K562 (cell line): ENCODE data around the gene SARS1. TPM values are rescaled to one million over a fixed set of nuclear protein-coding genes. Genes with fewer than 3 reads are reported as not detected.
A peak's percentile ranks its signal among the peaks of the same experiment; 100 is the strongest.

ENCODE experiments used
- MYBL2 ChIP-seq, 2 experiments: fragments of 450-650 bp in 1 of 2; sonication (generic) in 1 of 2; formaldehyde crosslinking in 1 of 2; IDR thresholded peaks; 2 replicates each; pipeline versions ENCODE4 v1.6.1 to v1.8.1; 2017 to 2022; ENCODE audit warnings: borderline replicate concordance in 1 of 2, inconsistent platforms in 1 of 2, low read depth in 1 of 2, mild to moderate bottlenecking in 1 of 2, missing genetic modification reagents in 1 of 2, moderate library complexity in 1 of 2
- NCOA1 ChIP-seq: fragments of 450-650 bp; IDR thresholded peaks from 2 replicates; pipeline ENCODE4 v1.6.1; 2016; ENCODE audit warnings: low read depth
- NFATC3 ChIP-seq: fragments of 450-650 bp; IDR thresholded peaks from 2 replicates; pipeline ENCODE4 v1.6.1; 2017; ENCODE audit warnings: mild to moderate bottlenecking
- POLR2B ChIP-seq: fragments of 450-650 bp; IDR thresholded peaks from 2 replicates; pipeline ENCODE4 v1.6.1; 2018; ENCODE audit warnings: low read depth; ENCODE audit not compliant: partially characterized antibody
- PTBP1 ChIP-seq: fragments of 200-400 bp; formaldehyde crosslinking; IDR thresholded peaks from 2 replicates; pipeline ENCODE4 v1.6.1; 2017; ENCODE audit warnings: low read depth, low read length
- PYGO2 ChIP-seq: fragments of 450-650 bp; IDR thresholded peaks from 2 replicates; pipeline ENCODE4 v1.6.1; 2016; ENCODE audit warnings: mild to moderate bottlenecking, missing genetic modification characterization, moderate library complexity, missing compliant biosample characterization
- RB1 ChIP-seq: fragments of 450-650 bp; IDR thresholded peaks from 2 replicates; pipeline ENCODE4 v1.6.1; 2017; ENCODE audit warnings: low read depth, mild to moderate bottlenecking
- SAFB2 ChIP-seq: fragments of 200-400 bp; formaldehyde crosslinking; IDR thresholded peaks from 2 replicates; pipeline ENCODE4 v1.6.1; 2018; ENCODE audit warnings: borderline replicate concordance, low read length, low read depth, moderate library complexity; ENCODE audit not compliant: severe bottlenecking
- SIRT6 ChIP-seq: IDR thresholded peaks from one replicate; pipeline ENCODE4 v1.6.1; 2012; ENCODE audit warnings: low read depth, mild to moderate bottlenecking, control low read depth, inconsistent platforms, low read length, moderate library complexity
- SMAD4 ChIP-seq: fragments of 250-450 bp; sonication (Bioruptor Pico); conservative IDR thresholded peaks from 2 replicates; pipeline ENCODE4 v1.8.0; 2021; ENCODE audit warnings: inconsistent platforms, mild to moderate bottlenecking, moderate library complexity
- U2AF2 ChIP-seq: fragments of 200-400 bp; formaldehyde crosslinking; optimal IDR thresholded peaks from 2 replicates; pipeline ENCODE3; 2017; ENCODE audit warnings: low read depth, mild to moderate bottlenecking, low read length
- XRCC5 ChIP-seq: fragments of 200-400 bp; formaldehyde crosslinking; IDR thresholded peaks from 2 replicates; pipeline ENCODE4 v1.6.1; 2017; ENCODE audit warnings: low read depth, mild to moderate bottlenecking, low read length
- ZFPM2 ChIP-seq: fragments of 250-450 bp; sonication (Bioruptor Pico); IDR thresholded peaks from 2 replicates; pipeline ENCODE4 v1.5.1; 2022; ENCODE audit warnings: mild to moderate bottlenecking
- ZNF232 ChIP-seq: sonication (generic); formaldehyde crosslinking; IDR thresholded peaks from 2 replicates; pipeline ENCODE4 v1.8.0; 2022; ENCODE audit warnings: mild to moderate bottlenecking, missing genetic modification reagents
- ZNF324 ChIP-seq: fragments of 250-450 bp; sonication (Bioruptor Pico); IDR thresholded peaks from 2 replicates; pipeline ENCODE4 v1.4.0; 2020; ENCODE audit warnings: mild to moderate bottlenecking
- ZZZ3 ChIP-seq: fragments of 450-650 bp; IDR thresholded peaks from 2 replicates; pipeline ENCODE4 v1.6.1; 2016; ENCODE audit warnings: antibody characterized with exemption, mild to moderate bottlenecking, moderate library complexity
- polyA plus RNA-seq, 8 experiments: library from polyadenylated mRNA; depleted of rRNA in 4 of 8; stranded (reverse) in 5 of 8; unstranded in 3 of 8; fragments of >200 nt; fragmentation: Nextera tagmentation in 2 of 8; fragmentation: Illumina TruSeq in 1 of 8; extraction: Ambion mirVana in 2 of 8; extraction: Trizol in 1 of 8; gene quantifications; 2 replicates each; pipeline versions ENCODE4 v1.2.1 to v1.2.3, GENCODE V29; 2011 to 2014; ENCODE audit warnings: inconsistent platforms in 1 of 8, missing spikeins in 1 of 8
- total RNA-seq, 7 experiments: library from RNA; depleted of rRNA in 6 of 7; stranded (reverse); fragments of >200 nt in 6 of 7; fragmentation: Illumina TruSeq in 2 of 7; extraction: Trizol in 2 of 7; gene quantifications; 2 replicates each; pipeline versions ENCODE4 v1.2.1 to v1.2.3, GENCODE V29; 2011 to 2021; ENCODE audit warnings: low replicate concordance in 1 of 7
- TF ChIP-seq, protein P1 (sequence below): sonication (generic); formaldehyde crosslinking; IDR thresholded peaks from 2 replicates; pipeline ENCODE4 v1.8.0; 2022; ENCODE audit warnings: mild to moderate bottlenecking, missing genetic modification reagents
- TF ChIP-seq, protein P2 (sequence below): sonication (generic); formaldehyde crosslinking; IDR thresholded peaks from 2 replicates; pipeline ENCODE4 v1.8.1; 2023; ENCODE audit warnings: mild to moderate bottlenecking, missing genetic modification reagents
- TF ChIP-seq, protein P3 (sequence below): fragments of 250-450 bp; sonication (Bioruptor Pico); IDR thresholded peaks from 2 replicates; pipeline ENCODE4 v1.5.1; 2021; ENCODE audit warnings: mild to moderate bottlenecking
- TF ChIP-seq, protein P4 (sequence below), 2 experiments: fragments of 450-650 bp; IDR thresholded peaks; 2 replicates each; pipeline ENCODE4 v1.6.1; 2018; ENCODE audit warnings: mild to moderate bottlenecking in 2 of 2, low read depth in 1 of 2; ENCODE audit not compliant: partially characterized antibody in 2 of 2

The SARS1 gene
- total and polyA plus RNA-seq, 9 of the 15 experiments (the other 6 are each of a cell fraction or from before 2014, with no cell fraction given): 221 to 623 (median 254) TPM

DNA sequence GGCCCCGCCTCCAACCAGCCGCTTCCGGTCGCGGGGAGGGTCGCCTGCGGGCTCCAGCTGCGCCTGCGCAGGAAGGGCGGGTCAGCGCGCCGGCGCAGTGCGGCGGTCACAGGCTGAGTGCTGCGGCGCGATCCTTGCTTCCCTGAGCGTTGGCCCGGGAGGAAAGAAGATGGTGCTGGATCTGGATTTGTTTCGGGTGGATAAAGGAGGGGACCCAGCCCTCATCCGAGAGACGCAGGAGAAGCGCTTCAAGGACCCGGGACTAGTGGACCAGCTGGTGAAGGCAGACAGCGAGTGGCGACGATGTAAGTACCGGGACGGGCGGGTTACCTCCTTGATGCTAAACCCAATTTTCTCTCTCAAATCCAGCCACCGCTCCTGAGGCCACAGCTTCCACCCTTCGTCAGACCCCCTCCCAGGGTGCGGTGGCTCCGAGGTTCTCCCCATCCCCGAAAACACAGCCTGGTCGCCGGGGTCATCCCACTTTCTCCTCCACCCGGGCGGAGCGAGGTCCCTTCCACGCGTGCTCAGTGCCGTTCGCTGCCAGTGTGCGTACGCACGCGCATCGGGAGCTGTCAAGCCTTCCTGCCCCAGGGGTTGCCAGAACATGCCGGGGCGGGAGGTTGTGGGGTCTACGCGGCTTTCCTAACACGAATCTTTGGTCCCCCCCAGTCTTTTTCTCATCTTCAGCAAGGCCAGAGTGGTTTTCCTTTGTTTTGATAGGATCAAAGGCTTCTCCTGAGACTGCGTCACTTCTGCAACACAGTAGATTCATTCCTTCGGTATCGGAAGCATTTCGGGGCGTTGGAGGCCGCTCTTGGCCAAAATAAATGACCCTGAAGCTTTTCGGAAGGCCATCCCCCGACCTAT is at the start of gene SARS1 (continued):
- TF ChIP-seq, protein P1, sequence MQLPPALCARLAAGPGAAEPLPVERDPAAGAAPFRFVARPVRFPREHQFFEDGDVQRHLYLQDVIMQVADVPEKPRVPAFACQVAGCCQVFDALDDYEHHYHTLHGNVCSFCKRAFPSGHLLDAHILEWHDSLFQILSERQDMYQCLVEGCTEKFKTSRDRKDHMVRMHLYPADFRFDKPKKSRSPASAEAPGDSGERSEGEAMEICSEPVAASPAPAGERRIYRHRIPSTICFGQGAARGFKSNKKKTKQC (CRISPR knock-in tag): no peak
- TF ChIP-seq XRCC5 (no peak), SAFB2 (no peak), PTBP1 (no peak), ZNF324 (CRISPR knock-in tag) (no peak), SMAD4 (CRISPR knock-in tag) (no peak), ZNF232 (CRISPR knock-in tag) (no peak), MYBL2 (IDR thresholded peaks at IDR 0.05; ENCODE audit: low read depth) (no peak), MYBL2 (CRISPR knock-in tag; IDR thresholded peaks at IDR 0.05; ENCODE audit: borderline replicate concordance) (no peak), NCOA1 (no peak; the same call in 1 of the 2 replicates), RB1 (no peak), U2AF2 (no peak), NFATC3 (no peak), ZZZ3 (no peak), ZFPM2 (CRISPR knock-in tag) (no peak), SIRT6 (no peak), POLR2B (peak; percentile 97), PYGO2 (tag) (no peak)
- TF ChIP-seq, protein P2, sequence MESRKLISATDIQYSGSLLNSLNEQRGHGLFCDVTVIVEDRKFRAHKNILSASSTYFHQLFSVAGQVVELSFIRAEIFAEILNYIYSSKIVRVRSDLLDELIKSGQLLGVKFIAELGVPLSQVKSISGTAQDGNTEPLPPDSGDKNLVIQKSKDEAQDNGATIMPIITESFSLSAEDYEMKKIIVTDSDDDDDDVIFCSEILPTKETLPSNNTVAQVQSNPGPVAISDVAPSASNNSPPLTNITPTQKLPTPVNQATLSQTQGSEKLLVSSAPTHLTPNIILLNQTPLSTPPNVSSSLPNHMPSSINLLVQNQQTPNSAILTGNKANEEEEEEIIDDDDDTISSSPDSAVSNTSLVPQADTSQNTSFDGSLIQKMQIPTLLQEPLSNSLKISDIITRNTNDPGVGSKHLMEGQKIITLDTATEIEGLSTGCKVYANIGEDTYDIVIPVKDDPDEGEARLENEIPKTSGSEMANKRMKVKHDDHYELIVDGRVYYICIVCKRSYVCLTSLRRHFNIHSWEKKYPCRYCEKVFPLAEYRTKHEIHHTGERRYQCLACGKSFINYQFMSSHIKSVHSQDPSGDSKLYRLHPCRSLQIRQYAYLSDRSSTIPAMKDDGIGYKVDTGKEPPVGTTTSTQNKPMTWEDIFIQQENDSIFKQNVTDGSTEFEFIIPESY (CRISPR knock-in tag): no peak
- TF ChIP-seq, protein P3, sequence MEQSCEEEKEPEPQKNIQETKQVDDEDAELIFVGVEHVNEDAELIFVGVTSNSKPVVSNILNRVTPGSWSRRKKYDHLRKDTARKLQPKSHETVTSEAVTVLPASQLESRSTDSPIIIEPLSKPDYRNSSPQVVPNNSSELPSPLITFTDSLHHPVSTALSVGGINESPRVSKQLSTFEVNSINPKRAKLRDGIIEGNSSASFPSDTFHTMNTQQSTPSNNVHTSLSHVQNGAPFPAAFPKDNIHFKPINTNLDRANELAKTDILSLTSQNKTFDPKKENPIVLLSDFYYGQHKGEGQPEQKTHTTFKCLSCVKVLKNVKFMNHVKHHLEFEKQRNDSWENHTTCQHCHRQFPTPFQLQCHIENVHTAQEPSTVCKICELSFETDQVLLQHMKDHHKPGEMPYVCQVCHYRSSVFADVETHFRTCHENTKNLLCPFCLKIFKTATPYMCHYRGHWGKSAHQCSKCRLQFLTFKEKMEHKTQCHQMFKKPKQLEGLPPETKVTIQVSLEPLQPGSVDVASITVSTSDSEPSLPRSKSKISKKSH (CRISPR knock-in tag): no peak
- TF ChIP-seq, protein P4, sequence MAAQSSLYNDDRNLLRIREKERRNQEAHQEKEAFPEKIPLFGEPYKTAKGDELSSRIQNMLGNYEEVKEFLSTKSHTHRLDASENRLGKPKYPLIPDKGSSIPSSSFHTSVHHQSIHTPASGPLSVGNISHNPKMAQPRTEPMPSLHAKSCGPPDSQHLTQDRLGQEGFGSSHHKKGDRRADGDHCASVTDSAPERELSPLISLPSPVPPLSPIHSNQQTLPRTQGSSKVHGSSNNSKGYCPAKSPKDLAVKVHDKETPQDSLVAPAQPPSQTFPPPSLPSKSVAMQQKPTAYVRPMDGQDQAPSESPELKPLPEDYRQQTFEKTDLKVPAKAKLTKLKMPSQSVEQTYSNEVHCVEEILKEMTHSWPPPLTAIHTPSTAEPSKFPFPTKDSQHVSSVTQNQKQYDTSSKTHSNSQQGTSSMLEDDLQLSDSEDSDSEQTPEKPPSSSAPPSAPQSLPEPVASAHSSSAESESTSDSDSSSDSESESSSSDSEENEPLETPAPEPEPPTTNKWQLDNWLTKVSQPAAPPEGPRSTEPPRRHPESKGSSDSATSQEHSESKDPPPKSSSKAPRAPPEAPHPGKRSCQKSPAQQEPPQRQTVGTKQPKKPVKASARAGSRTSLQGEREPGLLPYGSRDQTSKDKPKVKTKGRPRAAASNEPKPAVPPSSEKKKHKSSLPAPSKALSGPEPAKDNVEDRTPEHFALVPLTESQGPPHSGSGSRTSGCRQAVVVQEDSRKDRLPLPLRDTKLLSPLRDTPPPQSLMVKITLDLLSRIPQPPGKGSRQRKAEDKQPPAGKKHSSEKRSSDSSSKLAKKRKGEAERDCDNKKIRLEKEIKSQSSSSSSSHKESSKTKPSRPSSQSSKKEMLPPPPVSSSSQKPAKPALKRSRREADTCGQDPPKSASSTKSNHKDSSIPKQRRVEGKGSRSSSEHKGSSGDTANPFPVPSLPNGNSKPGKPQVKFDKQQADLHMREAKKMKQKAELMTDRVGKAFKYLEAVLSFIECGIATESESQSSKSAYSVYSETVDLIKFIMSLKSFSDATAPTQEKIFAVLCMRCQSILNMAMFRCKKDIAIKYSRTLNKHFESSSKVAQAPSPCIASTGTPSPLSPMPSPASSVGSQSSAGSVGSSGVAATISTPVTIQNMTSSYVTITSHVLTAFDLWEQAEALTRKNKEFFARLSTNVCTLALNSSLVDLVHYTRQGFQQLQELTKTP (IDR thresholded peaks at IDR 0.05; ENCODE audit: low read depth in 1 of 2, partially characterized antibody in 2 of 2): peak in 1 of 2 experiments; percentile 2
